Osteocyte (in vitro differentiated cells): ENCODE data around the gene EPHB1. TPM values are rescaled to one million over a fixed set of nuclear protein-coding genes. Genes with fewer than 3 reads are reported as not detected.

Experiments used
- DNase-seq: peaks from one replicate; pipeline ENCODE4 v3.0.0; 2021; ENCODE audit warnings: mixed read lengths; ENCODE audit not compliant: unreplicated experiment; ENCODE audit errors: extremely low spot score
- H3K27ac Mint-ChIP-seq: one replicate; pipeline ENCODE4 v1.8.0; 2021; ENCODE audit warnings: mild to moderate bottlenecking, mixed read lengths; ENCODE audit not compliant: unreplicated experiment
- H3K27me3 Mint-ChIP-seq: one replicate; pipeline ENCODE4 v1.8.0; 2021; ENCODE audit warnings: mixed read lengths; ENCODE audit not compliant: unreplicated experiment
- H3K36me3 Mint-ChIP-seq: one replicate; pipeline ENCODE4 v1.8.0; 2021; ENCODE audit warnings: mixed read lengths; ENCODE audit not compliant: unreplicated experiment
- H3K4me1 Mint-ChIP-seq: one replicate; pipeline ENCODE4 v1.8.0; 2021; ENCODE audit warnings: mixed read lengths; ENCODE audit not compliant: unreplicated experiment
- H3K4me3 Mint-ChIP-seq: one replicate; pipeline ENCODE4 v1.8.0; 2021; ENCODE audit warnings: mild to moderate bottlenecking, moderate library complexity, mixed read lengths; ENCODE audit not compliant: unreplicated experiment
- H3K9me3 Mint-ChIP-seq: one replicate; pipeline ENCODE4 v1.8.0; 2021; ENCODE audit warnings: mixed read lengths; ENCODE audit not compliant: unreplicated experiment
- CTCF ChIP-seq: fragments of 200-600 bp; sonication (generic); IDR thresholded peaks from 2 replicates; pipeline ENCODE4 v1.5.0; 2021; ENCODE audit warnings: antibody characterized with exemption, mild to moderate bottlenecking, moderate library complexity
- total RNA-seq: library from RNA; stranded (reverse); gene quantifications from 2 replicates; pipeline ENCODE4 v1.2.1, GENCODE V29; 2021

EPHB1 gene
- total RNA-seq, 1 donor from 2014 or later: 0.75 TPM

DNA sequence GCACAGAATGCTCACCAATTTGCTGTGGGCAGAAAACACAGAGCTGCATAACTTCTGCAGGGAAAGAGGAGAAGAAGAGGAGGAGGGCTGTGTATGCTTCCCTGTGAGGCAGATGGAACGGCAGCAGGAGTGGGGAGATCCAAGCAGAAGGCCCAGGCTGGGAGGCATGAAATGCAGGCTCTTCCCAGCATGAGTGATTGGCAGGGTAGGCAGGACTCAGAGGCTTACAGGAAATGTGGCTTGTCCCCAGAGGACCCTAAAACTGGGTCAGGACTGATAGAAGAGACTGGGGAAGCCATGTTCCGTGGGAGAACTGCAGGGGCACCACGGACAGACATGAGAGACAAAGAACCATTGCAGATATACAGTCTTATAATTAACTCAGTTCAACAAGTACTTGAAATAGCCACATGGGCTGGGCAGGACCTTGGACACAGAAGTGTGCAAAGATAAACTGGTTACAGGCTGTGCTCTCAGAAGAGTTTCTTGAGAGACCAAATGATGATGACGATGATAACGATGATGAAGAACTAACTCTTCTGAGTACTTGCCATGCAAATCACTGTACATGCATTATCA, 286.9 kb downstream of the EPHB1 start:
- Mint-ChIP-seq H3K4me3 (no peak overlapping the region), H3K27ac (no peak overlapping the region), H3K36me3 (no peaks in the 10 kb centered on the region), H3K4me1 (no peaks in the 10 kb centered on the region), H3K27me3 (no peaks in the 10 kb centered on the region), H3K9me3 (no peaks in the 10 kb centered on the region)
- DNase-seq: no peak
- TF ChIP-seq CTCF: no peak

- no peaks in the 10 kb centered on the region for H3K4me1 Mint-ChIP-seq
- no peak for TF ChIP-seq CTCF
- no peak overlapping the region for H3K27ac Mint-ChIP-seq
- no peak for DNase-seq
- H3K27me3 Mint-ChIP-seq: no peaks in the 10 kb centered on the region
- H3K9me3 Mint-ChIP-seq: no peaks in the 10 kb centered on the region
- H3K4me3 Mint-ChIP-seq: no peak overlapping the region
- H3K36me3 Mint-ChIP-seq: no peaks in the 10 kb centered on the region
Observed at GRCh38 chr3:135082706-135083105, 287.6 kb downstream of the EPHB1 start.

- Mint-ChIP-seq H3K9me3 (no peaks in the 10 kb centered on the region), H3K4me3 (no peak overlapping the region)
Observed at GRCh38 chr3:135083179-135083578, 288.1 kb downstream of the EPHB1 start.

GRCh38 chr3:135083756-135084155, 288.7 kb downstream of the EPHB1 start:
- Mint-ChIP-seq H3K36me3 (no peaks in the 10 kb centered on the region), H3K27me3 (no peaks in the 10 kb centered on the region), H3K4me1 (no peaks in the 10 kb centered on the region), H3K4me3 (no peak overlapping the region), H3K27ac (no peak overlapping the region), H3K9me3 (no peaks in the 10 kb centered on the region)
- no peak for TF ChIP-seq CTCF
- no peak for DNase-seq

More at GRCh38 chr3:135083179-135083578, 288.1 kb downstream of the EPHB1 start:
- H3K4me1 Mint-ChIP-seq: no peaks in the 10 kb centered on the region
- DNase-seq: no peak
- no peaks in the 10 kb centered on the region for H3K27me3 Mint-ChIP-seq
- no peak overlapping the region for H3K27ac Mint-ChIP-seq
- no peaks in the 10 kb centered on the region for H3K36me3 Mint-ChIP-seq
- TF ChIP-seq CTCF: no peak

GRCh38 chr3:135084405-135084804, 289.3 kb downstream of the EPHB1 start:
- no peak for DNase-seq
- Mint-ChIP-seq H3K27ac (no peak overlapping the region), H3K4me1 (no peaks in the 10 kb centered on the region), H3K36me3 (no peaks in the 10 kb centered on the region), H3K4me3 (no peak overlapping the region), H3K9me3 (no peaks in the 10 kb centered on the region), H3K27me3 (no peaks in the 10 kb centered on the region)
- no peak for TF ChIP-seq CTCF
